GM12872 (cell line): ENCODE data around the gene CRYBG1.

Source experiments
- TF ChIP-seq, protein P1 (sequence below): IDR thresholded peaks from 3 replicates; pipeline ENCODE4 v1.5.1; 2011; ENCODE audit warnings: low read depth, mild to moderate bottlenecking, low read length, moderate library complexity; ENCODE audit not compliant: insufficient read depth

Gene CRYBG1

DNA sequence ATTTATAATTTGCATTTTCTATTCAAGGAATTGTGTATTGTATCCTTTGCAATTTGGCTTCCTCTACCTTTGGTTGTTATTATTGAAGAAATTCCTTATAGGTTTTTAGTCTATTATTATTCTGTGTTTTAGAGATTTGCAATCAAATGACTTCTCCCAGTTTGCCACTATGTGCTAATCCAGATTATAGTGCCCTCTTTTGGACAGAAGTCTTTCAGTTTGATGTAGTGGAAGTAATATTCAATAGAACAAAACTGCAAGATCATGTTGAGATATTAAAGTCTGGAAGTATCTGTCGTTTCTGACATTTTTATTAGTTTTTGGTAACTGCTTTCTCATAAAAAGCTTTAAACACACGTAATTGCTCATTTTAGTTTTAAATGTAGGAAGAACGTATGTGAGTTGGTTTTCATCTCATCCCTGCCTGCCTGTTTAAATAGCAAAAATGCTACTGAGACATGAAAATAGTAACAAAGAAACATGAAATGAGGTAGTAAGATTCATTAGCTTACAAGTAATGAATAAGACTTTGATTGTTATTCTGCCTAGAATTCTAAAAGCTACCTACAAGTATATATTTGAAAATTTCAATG lies 195.9 kb downstream of the CRYBG1 start:
- TF ChIP-seq, protein P1, sequence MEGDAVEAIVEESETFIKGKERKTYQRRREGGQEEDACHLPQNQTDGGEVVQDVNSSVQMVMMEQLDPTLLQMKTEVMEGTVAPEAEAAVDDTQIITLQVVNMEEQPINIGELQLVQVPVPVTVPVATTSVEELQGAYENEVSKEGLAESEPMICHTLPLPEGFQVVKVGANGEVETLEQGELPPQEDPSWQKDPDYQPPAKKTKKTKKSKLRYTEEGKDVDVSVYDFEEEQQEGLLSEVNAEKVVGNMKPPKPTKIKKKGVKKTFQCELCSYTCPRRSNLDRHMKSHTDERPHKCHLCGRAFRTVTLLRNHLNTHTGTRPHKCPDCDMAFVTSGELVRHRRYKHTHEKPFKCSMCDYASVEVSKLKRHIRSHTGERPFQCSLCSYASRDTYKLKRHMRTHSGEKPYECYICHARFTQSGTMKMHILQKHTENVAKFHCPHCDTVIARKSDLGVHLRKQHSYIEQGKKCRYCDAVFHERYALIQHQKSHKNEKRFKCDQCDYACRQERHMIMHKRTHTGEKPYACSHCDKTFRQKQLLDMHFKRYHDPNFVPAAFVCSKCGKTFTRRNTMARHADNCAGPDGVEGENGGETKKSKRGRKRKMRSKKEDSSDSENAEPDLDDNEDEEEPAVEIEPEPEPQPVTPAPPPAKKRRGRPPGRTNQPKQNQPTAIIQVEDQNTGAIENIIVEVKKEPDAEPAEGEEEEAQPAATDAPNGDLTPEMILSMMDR = peak; percentile 34; the same call in 1 of the 3 replicates

DNA sequence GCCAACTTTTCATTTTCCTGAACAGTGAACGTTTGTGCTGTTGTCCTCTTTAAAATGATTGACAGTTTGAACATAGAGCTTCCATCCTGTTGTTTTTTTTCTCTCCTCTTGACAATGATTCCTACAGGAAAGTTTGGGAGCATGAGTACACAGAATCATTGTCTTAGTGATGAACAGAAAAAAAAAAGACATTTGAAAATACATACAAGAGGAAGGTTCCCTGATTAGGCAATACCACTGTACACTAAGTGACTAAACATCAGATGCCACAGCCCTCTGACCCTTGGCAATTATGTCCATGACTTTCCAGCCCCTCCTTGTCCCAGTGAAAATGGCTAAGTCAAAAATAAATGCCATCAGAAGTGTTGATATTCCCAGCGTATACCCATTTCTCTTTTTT lies 197.3 kb downstream of the CRYBG1 start:
- TF ChIP-seq, protein P1 = no peak

DNA sequence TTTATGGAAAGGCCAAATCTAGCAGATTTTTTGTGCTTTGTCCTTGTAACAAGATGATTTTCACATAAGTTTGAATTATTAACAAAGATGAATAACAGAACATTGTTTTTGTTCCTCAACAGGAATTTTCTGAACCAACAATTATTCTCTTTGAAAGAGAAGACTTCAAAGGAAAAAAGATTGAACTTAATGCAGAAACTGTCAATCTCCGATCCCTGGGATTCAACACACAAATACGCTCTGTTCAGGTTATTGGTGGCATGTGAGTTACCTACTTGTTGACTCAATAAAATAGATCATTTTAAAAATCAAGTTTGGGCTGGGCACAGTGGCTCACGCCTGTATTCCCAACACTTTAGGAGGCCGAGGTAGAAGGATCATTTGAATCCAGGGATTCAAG lies 197.8 kb downstream of the CRYBG1 start:
- TF ChIP-seq, protein P1 = no peak

DNA sequence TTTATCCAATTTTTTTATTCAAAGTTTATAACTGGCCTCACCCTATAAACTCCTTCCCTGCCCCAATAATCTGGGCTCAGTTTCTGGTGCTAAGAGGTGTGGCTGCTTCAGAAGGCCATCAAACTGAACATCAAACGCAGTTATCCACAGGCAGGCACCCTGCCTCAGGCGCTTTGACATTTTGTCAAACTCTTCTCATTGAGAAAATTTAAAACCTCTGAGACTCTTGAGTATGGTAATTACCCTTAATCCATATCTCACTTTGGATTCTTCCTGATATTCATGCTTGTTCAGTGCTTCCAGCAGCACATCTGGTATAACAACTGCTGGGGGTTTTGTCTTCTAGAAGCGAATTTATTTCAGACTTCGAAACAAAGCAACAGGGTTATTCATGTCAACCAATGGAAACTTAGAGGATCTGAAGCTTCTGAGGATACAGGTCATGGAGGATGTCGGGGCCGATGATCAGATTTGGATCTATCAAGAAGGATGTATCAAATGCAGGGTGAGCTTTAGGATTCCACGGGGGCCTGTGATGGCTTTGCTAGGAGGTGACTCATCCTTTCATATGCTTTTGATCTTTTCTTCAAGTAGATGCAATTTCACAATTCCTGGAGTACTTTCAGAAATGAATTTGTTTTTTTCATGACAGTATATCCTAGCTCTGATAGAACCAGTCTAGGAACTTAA lies 200.6 kb downstream of the CRYBG1 start:
- TF ChIP-seq, protein P1 = no peak

DNA sequence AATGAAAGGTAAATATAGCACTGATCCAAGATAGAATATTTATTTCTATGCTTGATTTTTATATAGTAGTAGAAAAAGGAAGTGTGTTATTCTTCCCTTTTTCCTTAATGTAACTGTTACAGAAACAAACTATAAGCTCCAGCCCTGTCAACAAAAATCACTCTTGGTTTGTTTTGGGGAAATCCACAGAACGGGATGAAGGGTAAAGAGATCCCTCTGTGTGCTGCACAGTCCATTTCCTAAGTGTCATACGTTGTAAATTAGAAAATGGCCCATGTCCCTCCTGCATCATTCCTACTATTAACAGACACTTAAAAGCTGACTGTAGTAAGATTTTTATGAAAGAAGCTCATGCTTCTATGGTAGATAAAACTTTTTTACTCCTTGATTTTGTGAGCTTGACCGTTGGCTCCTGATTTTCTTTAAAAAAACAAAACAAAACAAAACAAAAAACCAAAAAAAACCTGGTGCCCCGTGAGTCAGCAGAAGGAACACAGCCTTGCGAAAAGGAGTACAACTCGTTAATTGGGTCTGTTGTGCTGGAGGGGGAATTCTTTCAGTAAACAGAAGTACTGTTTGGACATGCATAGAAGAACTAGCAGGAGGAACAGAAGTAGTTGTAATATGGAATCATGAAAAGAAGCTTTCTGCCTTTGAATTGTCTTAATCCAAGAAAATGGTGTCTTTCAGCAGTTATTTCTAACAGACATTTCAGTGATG lies 201.3 kb downstream of the CRYBG1 start:
- TF ChIP-seq, protein P1 = no peak

DNA sequence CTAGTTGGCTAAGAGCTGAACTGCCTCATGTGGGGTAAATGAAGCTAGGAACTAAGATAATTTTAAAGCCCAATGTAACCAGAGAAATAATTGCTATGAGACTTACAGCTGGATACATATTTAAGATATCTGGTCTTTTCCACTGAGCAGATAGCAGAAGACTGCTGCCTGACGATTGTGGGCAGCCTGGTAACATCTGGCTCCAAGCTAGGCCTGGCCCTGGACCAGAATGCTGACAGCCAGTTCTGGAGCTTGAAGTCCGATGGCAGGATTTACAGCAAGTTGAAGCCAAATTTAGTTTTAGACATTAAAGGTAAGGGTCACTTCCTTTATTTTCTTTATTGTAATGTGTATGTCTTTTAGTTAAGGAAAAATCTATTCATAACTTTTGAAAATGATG lies 203.1 kb downstream of the CRYBG1 start:
- TF ChIP-seq, protein P1 = no peak

DNA sequence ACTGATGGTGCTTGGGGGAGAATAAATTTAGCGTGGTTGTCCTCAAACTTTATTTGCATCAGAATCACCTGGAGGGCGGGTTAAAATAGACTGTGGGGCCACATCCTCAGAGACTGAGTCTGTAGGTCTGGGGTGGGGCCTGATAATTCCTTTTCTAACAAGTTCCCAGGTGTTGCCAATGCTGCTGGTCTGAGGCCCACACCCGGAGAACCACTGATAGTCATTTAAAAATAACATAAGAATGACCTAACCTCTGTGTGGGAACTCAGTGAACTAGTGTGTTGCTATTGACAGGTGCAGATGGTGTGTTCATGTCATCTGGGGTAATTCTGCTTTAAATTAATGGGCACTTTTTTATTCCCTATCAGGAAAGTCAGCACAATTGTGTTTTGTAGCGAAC lies 204.0 kb downstream of the CRYBG1 start:
- TF ChIP-seq, protein P1 = no peak
